Stimulated activated CD4-positive, alpha-beta T cell treated with anti-CD3 and anti-CD28 coated beads, TNF-alpha, amount 100 ng/mL, for 48 hours (primary cell): Measurements from ENCODE around the gene GALNT14.
"Not testable (repeated sequence)": the region's sequence is repeated elsewhere in the genome, so short reads cannot be mapped to it uniquely, and the experiment has no call there.

Experiments
- DNase-seq, 3 donors: peaks; one replicate each; pipeline ENCODE4 v3.0.0-alpha.2; 2020; ENCODE audit warnings: low read depth in 3 of 3

The GALNT14 gene

GRCh38 chr2:30948130-30948529, 190.1 kb downstream of the GALNT14 start:
- no peak for DNase-seq

GRCh38 chr2:30947686-30948085, 190.6 kb downstream of the GALNT14 start:
- no peak for DNase-seq

GRCh38 chr2:30942419-30942818, 195.8 kb downstream of the GALNT14 start:
- no peak for DNase-seq

- DNase-seq: no peak
Measured at GRCh38 chr2:30940839-30941238, 197.4 kb downstream of the GALNT14 start.

GRCh38 chr2:30939364-30939763, 198.9 kb downstream of the GALNT14 start:
- DNase-seq: no peak

- no peak for DNase-seq
Measured at GRCh38 chr2:30938196-30938595, 200.0 kb downstream of the GALNT14 start.

- DNase-seq: no peak
Measured at GRCh38 chr2:30936977-30937376, 201.3 kb downstream of the GALNT14 start.

GRCh38 chr2:30935795-30936194, 202.4 kb downstream of the GALNT14 start:
- DNase-seq: no peak

GRCh38 chr2:30934066-30934465, 204.2 kb downstream of the GALNT14 start:
- DNase-seq: no peak

- no peak for DNase-seq
Measured at GRCh38 chr2:30933496-30933895, 204.7 kb downstream of the GALNT14 start.

- no peak for DNase-seq
Measured at GRCh38 chr2:30932870-30933269, 205.4 kb downstream of the GALNT14 start.

GRCh38 chr2:30931841-30932407, 206.3 kb downstream of the GALNT14 start:
- DNase-seq: no peak

- DNase-seq: no peak
Measured at GRCh38 chr2:30930716-30931115, 207.5 kb downstream of the GALNT14 start.

GRCh38 chr2:30927465-30928075, 210.7 kb downstream of the GALNT14 start:
- no peak for DNase-seq

- no peak for DNase-seq
Measured at GRCh38 chr2:30926606-30927005, 211.6 kb downstream of the GALNT14 start.

- DNase-seq: no peak
Measured at GRCh38 chr2:30923623-30924022, 214.6 kb downstream of the GALNT14 start.

GRCh38 chr2:30920511-30920910, 217.7 kb downstream of the GALNT14 start:
- DNase-seq: no peak

GRCh38 chr2:30915486-30915885, 222.8 kb downstream of the GALNT14 start:
- no peak for DNase-seq

GRCh38 chr2:30914456-30914855, 223.8 kb downstream of the GALNT14 start:
- no peak for DNase-seq

GRCh38 chr2:30912056-30912455, 226.2 kb downstream of the GALNT14 start:
- no peak for DNase-seq

- no peak for DNase-seq
Measured at GRCh38 chr2:30911327-30911726, 226.9 kb downstream of the GALNT14 start.

GRCh38 chr2:30910686-30911085, 227.6 kb downstream of the GALNT14 start:
- no peak for DNase-seq

- DNase-seq: not testable (repeated sequence)
Measured at GRCh38 chr2:30904437-30904836, 233.8 kb downstream of the GALNT14 start.

GRCh38 chr2:30903326-30903725, 234.9 kb downstream of the GALNT14 start:
- no peak for DNase-seq
